CMK (cell line): ENCODE results near the gene STRIP2.
"Not testable (repeated sequence)": the region's sequence is repeated elsewhere in the genome, so short reads cannot be mapped to it uniquely, and the experiment has no call there.

ENCODE experiments used
- DNase-seq: peaks from one replicate; pipeline ENCODE4 v3.0.0-alpha.2; 2010; ENCODE audit warnings: low read depth

Gene STRIP2

DNA sequence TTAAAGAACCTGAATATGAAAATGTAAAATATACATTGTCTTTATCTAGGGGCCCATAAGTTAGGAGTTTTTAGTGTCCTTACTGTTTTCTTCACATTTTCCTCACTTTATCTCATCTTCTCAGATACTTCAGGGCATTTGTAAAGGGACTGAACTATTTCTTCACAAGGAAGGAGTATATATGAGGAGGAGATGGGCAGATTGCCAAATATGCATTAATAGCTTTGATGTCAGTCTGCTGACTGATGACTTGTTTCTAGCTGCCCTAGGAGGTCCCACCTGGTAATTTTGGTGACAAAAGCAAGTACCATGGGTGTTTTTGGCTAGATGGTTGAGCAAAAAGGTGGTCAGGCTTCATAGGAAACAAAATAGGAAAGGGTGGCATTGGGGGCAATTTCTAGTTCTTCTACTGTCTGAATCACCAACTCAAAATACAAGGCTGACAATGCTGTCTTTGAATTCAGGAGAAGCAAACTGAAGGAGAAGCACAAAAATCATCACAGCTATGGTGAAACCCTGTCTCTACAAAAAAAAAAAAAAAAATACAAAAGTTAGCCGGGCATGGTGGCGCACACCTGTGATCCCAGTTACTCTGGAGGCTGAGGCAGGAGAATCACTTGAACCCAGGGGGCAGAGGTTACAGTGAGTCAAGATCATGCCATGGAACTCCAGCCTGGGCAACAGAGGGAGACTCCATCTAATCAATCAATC, 10.4 kb upstream of the STRIP2 start:
- no peak for DNase-seq

DNA sequence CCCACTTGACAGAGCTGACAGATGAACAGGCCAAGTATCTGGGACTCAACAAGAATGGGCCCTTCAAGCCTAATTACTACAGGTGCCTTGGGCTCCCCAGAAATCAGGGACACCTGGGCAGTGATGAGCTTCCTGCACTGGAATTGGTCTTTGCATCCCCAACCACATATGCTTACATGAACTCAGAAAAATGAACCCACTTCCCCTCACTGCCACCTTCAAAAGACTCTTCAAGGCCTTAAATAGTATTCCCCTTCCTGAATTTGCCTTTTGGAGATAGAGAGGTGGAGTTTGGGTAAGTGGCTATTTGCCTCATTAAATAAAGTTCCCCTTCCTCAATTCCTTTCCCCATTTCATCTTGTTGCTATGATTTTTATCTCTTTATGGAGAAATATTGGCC, 7.8 kb upstream of the STRIP2 start:
- no peak for DNase-seq

DNA sequence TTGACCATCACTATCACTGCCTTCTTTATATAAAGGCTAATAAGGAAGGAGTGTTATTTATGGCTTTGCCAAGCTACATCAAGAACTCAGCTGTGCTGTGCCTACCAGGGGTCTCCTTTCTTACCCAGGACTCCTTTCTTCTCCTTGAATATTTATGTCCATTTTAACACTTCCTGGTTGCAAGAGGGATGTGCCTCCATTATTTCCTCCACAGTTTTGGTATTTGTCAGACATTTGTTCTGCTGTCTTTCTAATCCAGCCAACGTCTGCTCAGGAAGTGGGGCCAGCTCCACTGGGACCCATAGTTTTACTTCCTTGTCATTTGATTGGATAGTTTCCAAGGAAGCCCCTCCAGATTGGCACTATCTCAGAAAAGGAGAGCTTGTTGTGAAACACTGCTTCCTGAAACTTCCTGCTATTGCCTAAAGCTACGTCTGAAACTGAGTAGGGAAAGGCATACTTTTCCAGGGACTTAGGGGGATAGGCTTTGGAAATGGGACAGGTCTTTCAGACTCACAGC, 6.6 kb upstream of the STRIP2 start:
- DNase-seq: no peak

DNA sequence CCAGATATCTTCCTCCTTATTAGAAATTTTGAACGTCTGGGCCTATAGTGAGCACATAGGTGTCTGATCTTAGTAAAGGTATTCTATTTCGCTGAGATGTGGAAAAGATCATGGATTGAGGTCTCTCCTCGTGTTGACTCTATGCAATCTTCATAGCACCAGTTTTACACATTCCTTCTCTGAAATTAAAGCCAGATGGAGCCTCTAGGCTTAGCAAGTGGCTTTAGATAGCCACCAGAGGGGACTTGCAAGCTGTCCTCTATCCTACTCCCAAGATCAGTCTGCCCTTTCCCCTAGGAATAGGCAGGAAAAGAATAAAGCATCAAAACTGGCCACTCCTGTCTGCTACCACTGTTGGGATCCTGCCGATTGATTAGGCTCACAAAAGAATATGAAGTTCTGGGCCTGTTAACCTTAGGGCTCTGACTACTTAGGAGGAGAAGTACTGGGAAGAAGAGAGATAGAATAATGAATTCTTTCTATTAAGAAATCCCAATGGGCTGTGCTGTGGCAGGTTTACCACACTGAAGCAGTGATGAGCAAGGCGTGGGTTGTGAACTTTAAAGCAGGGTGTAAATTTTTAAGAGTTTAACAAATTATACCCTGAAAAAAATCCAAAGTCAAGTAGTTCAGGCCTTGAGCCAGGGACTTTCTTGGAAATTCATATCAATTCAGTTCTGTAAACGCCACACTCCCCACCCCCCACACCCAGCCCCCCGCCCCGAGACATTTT, 2.2 kb upstream of the STRIP2 start:
- no peak for DNase-seq

DNA sequence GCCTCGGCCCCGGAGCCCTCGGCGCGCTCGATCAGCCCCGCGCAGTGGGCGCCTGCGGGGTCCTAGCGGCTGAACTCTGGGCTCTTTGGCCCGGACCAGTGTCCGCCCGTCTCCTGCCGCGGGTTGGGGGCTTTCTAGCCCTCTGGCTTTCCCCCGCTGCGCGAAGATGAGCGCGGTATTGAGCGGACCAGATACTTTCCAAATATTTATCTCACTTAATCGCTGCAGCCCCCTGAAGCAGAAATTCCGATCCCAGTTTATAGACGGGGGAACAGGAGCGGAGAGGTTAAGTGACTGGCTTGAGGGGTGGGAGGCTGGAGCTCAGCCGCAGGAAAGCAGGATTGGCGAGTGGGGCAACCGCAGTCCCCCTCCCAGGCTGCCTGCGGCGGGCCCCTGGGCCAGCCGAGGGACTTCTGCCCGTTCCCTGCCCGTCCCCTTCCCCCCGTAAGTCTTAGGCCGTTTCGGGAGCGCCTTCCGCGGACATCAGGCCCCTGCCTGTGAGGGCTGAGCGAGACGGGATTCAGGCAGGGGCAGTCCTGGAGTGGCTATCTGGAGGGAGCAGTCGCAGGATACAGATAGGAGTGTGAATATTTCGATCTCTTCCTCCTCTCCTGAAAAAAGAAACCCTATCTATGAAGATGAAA, 565 bp downstream of the STRIP2 start:
- peak; percentile 5 for DNase-seq

DNA sequence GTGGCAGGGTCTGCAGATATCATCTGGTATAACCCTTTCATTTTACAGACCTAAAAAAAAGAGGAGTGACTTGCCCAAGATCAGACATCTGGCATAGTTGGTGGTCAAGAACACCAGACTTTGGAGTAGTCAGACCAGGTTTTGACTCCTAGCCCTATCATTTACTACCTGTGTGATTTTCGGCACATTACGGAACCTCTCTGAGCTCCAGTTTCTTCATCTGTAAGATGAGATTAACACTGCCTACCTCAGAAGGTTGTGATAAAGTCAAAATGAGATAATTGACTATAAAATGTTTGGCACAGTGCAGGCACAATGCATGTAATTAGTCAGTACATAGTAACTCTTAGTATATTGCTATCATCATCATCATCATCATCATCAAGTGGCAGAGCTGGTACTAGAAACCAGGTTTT, 1.2 kb downstream of the STRIP2 start:
- DNase-seq: no peak

DNA sequence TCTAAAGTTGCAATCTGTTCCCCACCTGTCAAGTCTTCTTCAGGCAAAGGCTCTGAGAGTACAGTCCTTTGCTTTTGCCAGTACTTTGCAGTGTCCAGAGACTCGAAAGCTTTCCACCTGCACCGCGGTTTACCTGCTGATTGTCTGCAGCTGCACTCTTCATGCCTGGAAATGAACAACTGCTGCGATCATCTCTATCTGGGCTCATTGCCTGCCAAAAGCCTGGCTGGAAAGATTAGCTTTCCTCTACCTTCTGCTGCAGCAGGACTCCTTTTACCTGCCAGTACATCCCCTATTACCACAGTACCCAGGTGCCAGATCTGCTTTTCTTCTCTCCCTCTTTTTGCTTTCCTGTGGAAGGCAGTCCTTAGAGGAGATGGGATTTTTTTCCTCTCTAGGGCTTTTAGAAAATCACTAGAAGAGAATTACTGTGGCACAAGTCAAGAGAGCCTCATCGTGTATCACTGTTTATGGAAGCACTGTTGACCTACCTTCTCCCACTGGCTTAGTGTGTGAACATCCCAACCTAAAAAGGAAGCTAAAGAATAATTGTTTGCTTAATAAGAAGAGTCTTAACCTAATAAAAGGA, 2.2 kb downstream of the STRIP2 start:
- DNase-seq: no peak

DNA sequence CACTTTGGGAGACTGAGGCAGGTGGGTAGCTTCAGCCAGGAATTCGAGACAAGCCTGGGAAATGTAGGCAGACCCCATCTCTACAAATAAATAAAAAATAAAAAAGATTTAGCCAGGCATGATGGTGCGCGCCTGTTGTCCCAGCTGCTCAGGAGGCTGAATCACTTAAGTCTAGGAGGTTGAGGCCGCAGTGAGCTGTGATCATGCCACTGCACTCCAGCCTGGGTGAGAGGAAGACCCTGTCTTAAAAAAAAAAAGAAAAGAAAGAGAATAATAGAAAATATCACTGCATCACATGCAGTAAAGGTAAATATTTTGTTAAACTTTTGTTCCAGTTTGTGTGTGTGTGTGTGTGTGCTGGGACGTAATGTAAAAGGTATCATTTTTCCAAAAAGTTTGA, 3.0 kb downstream of the STRIP2 start:
- no peak for DNase-seq

DNA sequence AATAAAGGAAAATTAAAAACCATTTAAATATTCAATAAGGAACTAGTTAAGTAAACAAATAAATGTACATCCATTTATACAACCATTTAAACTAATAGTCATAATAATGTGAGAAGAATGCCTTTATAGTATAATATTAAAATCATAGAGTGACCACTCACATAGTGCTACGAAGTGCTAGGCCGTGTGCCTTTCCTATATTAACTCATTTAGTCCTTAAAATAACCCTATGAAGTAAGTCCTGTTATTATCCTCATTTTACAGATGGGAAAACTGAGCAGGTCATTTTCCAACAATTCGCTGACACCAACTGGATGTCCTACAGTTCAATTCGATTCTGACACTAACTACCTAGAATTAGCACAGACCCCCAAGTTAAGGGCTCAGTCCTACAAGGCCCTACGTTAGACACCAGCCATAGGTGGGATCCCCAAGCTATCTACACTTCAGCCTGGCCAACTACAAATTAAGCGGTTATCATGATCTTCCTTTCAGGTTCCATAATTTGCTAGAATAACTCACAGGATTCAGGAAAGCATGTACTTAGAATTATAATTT, 4.1 kb downstream of the STRIP2 start:
- DNase-seq: no peak

DNA sequence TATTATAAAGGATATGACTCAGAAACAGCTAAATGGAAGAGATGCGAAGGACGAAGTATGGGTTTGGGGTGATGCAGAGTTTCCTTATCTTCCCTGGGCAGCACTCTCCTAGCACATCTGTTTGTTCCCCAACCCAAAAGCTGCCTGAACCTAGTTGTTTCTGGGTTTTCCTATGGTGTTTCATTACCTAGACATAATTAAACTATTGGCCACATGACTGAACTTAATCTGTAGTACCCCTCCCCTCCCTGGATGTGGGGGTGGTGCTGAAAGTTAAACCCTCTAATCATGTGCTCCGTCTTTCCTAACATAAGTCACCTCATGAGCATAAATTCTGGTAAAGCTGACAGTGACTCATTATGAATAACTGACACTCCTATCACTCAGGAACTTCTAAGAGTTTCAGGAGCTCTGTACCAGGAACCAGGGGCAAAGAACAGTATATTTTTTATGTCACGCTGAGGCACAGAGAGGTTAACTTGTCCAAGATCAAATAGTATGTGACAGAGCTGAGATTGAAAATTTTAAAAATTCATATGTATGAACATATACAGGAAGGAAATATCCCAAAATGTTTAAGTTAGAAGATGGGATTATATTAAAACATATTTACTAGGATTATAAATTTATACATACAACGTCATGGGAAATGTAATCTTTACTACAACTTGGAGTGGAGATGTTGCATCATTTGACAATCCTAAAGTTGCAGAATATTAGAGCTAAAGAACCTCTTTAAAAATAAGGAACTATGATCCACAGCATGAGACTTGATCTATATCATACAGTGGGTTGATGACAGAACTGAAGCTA, 4.8 kb downstream of the STRIP2 start:
- no peak for DNase-seq

DNA sequence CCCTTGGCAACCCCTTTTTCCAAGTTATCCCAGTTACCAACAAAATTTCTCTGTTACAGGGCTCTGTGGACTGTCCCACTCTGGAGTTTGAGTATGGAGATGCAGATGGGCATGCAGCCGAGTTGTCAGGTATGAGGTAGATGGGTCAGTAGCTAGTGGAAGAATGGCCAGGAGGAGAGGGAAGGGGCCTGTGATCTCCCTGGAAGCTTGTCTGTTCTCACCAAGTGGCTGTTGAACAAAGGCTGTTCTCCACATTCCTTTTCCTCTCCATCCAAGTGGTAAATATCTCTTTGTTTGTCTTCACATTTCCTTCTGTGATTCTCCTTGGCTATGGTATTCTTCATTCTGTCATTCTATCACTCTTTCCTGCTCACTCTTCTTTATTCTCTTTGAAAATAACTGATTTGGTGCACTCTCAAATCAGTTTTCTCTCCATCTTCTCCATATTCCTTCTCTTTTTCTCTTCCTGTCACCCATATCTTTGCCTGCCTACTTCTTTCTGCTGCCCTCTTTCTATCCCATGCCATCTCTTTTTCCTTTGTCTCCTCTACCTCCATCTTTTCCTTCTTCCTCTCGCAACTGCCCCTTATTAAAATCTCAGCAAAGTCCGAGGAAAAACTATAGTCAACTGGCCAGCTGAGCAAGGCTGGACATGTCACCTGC, 5.9 kb downstream of the STRIP2 start:
- no peak for DNase-seq

DNA sequence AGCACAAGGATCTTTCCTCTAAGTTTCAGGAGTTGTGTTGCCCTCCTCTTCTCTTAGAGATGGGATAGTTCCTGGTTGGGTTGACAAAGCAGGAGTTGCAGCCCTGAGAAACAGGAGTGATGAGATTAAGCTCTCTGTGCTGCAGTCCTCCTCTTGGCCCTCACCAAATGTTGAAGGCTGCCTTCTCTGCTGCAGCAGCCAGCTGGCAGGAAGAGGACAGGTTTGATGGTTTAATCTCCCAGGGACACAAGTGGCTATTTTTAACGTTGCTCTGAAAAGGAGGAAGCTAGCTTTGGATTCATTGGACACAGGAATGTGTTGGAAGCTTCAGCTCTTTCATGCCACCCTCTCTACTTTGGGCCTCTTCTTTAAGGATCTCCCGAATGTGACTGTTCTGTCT, 9.4 kb downstream of the STRIP2 start:
- no peak for DNase-seq

DNA sequence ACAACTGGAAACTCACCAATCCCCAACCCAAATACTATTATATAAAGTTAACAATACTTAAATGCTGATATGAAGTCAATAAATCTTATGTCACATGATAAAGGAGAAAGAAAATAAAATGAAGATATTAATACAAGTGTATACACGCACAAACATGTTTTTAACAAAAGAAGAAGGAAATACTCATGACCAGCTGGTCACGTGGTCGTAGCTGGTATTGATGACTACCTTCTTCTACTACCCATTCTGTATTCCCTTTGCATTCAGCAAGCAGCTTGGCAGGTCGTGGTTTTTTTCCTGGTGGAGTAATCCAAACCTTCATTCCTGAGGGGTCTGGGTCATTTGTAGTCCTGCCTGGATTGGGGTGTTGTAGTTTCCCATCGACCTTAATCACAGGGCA, 10.5 kb downstream of the STRIP2 start:
- not testable (repeated sequence) for DNase-seq

DNA sequence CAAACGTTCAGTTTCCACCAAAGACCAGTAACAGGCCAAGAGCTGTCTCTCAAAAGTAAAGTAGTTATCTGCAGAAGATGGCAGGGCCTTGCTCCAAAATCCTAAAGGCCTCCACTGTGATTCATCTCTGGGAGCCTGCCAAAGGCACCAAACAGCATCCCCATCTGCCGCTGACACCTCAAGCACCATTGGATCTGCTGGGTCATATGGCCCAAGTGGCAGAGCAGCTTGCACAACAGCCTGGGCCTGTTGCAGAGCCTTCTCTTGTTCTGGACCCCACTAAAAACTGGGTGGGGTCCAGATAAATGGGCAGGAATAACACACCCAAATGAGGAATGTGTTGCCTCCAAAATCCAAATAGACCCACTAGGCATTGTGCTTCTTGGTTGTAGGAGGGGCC, 12.7 kb downstream of the STRIP2 start:
- not testable (repeated sequence) for DNase-seq

DNA sequence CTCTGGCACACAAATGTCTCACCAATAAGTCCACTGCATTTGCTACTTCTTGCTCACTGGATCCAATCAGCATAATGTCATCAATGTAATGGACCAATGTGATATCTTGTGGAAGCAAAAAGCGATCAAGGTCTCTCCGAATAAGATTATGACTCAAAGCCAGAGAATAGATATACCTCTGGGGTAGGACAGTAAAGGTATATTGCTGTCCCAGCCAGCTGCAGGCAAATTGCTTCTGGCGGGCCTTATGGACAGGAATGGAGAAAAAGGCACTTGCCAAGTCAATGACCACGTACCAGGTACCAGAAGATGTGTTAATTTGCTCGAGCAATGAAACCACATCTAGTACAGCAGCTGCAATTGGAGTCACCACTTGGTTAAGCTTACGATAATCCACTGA, 13.2 kb downstream of the STRIP2 start:
- not testable (repeated sequence) for DNase-seq

DNA sequence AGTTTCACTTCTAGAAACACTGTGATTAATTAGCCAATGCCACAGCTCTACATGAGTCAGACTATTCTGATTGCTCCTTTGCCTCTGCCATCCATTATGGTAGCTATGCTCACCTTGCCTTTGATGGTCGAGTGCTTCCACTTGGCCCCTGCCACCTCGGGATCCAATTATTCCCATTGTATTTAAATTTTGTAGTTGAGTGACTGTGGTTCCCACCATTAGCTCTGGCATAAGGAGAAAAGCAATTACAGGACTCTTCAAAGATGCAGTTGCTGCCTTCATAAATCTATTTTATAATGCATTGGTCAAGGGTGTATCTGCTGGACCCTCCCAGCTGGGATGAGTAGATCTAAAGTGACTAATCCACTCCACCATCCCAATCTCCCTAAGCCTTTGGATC, 14.4 kb downstream of the STRIP2 start:
- DNase-seq: not testable (repeated sequence)

DNA sequence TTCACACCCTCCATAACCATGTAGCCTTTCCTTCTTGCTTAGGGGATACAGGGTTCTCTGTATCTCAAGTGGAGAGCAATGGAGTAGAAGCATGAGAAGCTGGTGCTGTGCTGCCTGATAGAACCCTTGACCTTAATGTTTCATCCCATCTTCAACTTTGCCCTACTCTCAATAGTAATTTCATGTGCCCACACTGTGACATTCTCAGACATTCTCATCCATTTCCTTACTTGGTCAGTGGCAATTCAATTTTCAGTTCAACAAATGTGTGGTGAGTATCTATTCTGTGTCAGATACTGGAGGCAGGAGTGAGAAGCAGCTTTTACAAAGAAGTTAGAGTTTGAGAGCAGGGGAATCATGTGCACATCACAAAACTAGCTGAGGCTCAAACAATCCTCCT, 16.1 kb downstream of the STRIP2 start:
- DNase-seq: no peak

DNA sequence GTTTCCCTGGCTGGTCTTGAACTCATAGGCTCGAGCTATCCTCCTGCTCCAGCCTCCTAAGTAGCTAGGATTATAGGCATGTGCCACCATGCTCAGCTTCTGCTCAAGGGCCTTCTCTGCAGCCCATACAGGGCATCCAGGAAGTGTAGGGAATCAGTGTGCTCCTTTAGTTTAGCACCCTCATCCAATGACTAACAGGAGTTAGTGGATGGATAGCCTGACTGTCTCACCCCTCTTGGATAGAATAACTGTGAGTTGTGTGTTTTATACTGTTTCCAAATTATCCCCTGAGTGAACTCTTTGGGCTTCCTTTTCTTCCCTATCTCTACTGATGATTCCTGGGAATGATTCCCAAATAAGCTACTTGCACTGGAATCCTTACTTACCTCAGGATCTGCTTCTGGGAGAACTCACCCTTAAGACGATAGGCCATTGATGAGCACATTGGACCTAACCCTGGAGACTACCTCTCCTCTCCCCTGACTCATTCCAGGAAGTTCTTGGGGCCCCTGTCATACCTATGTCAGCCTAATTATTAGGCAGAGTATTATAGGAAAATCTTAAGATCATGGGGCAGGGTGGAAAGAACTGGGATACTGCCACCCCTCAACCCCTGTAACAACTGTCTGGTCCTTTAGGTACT, 18.5 kb downstream of the STRIP2 start:
- DNase-seq: no peak

DNA sequence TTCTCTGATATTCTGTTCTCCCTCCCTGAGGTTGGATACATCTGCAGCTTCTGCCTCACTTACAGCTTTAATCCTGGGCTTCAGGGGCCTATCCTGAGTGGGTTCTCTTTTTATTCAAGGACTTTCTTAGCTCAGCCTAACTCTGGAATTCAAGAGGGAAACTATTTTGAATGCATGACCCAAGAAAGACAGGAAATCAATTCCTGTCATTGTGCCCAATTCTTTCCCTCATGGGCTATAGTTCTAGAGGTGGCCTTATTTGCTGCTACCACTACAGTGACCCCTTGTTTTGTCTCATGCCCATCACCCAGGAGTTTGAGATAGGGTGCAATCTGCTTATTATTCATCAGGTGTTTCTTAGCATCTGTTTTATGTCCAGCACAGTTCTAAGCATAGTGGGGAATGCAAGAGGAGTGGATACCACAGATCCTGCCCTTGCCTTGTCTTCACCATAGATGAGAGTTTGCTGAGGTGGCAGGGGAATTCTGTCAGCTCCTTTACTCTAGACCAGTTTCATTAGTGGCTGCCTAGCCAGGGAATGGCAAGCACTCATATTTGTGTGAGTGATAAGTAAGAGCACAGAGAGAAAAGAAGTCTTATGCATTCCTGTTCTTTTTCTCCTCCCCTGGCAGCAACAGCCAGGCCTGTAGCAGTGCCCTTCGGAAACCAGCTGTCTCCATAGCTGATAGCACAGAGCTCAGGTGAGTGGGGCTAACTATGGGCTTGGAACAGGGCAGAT, 19.4 kb downstream of the STRIP2 start:
- no peak for DNase-seq

DNA sequence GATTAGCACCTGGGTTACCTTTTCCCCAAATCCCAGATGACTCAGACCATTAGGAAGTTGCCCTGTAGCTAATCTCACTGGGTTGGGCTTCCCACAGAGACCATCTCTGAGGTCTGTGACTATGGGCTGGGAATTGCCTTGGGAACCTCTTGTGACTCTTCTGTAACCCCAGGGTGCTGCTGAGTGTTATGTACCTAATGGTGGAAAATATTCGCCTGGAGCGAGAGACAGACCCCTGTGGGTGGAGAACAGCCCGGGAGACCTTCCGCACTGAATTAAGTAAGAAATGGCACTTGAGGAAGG, 20.0 kb downstream of the STRIP2 start:
- no peak for DNase-seq
